A673 (cell line): ENCODE data around the gene BLACAT1.

ENCODE experiments used
- EZH2 ChIP-seq: fragments of 200-600 bp; sonication (generic); IDR thresholded peaks from 2 replicates; pipeline ENCODE4 v1.6.1; 2017; ENCODE audit warnings: borderline replicate concordance, low read depth, mild to moderate bottlenecking, mixed read lengths, antibody characterized with exemption, low read length; ENCODE audit not compliant: poor library complexity, severe bottlenecking
- TF ChIP-seq, protein P1 (sequence below): fragments of 300-800, 200-600 bp; sonication (generic); conservative IDR thresholded peaks from 2 replicates; pipeline ENCODE4 v1.5.1; 2017; ENCODE audit warnings: low read depth, mild to moderate bottlenecking, antibody characterized with exemption, low read length, moderate library complexity, mixed read lengths

DNA sequence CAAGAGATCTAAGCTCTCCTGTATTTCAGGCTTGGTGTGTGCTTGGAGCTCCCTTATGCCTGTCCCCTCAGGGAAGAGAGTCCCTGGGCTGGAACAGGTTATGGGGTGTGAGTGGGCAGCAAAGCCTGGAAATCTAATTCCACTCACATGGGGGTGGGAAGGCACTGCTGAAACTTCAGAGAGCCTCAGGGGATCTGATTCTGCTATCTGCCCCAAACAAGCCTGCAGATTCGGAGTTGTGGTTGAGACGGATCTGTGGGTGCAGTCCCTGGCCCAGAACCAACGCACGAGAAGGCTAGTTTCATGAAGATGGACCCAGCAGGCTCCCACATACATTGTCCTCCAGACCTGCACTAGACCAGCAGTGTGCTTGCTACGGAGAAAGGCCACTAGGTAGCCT lies 2.9 kb downstream of the BLACAT1 start:
- TF ChIP-seq, protein P1, sequence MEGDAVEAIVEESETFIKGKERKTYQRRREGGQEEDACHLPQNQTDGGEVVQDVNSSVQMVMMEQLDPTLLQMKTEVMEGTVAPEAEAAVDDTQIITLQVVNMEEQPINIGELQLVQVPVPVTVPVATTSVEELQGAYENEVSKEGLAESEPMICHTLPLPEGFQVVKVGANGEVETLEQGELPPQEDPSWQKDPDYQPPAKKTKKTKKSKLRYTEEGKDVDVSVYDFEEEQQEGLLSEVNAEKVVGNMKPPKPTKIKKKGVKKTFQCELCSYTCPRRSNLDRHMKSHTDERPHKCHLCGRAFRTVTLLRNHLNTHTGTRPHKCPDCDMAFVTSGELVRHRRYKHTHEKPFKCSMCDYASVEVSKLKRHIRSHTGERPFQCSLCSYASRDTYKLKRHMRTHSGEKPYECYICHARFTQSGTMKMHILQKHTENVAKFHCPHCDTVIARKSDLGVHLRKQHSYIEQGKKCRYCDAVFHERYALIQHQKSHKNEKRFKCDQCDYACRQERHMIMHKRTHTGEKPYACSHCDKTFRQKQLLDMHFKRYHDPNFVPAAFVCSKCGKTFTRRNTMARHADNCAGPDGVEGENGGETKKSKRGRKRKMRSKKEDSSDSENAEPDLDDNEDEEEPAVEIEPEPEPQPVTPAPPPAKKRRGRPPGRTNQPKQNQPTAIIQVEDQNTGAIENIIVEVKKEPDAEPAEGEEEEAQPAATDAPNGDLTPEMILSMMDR = no peak
- TF ChIP-seq EZH2 = no peak
